Caco-2 (cell line): ENCODE data around the gene TTC39C. TPM values are rescaled to one million over a fixed set of nuclear protein-coding genes. Genes with fewer than 3 reads are reported as not detected.

Experiments
- BruUV-seq: library from RNA; stranded (reverse); fragments of 400-500 nt; replicated peaks from 2 replicates; lab custom pipeline; 2021; lab: Mats Ljungman, UMichigan
- CTCF ChIA-PET: fragments of 300-600 bp; sonication (Branson Sonifier 250); formaldehyde crosslinking; loops from one replicate; lab custom pipeline; 2022; ENCODE audit warnings: antibody characterized with exemption; lab: Charles Lee
- POLR2A ChIA-PET: fragments of 300-600 bp; sonication (Branson Sonifier 250); formaldehyde crosslinking; loops from one replicate; lab custom pipeline; 2022; ENCODE audit warnings: antibody characterized with exemption; lab: Charles Lee
- DNase-seq, 2 experiments: peaks; one replicate each; pipeline versions ENCODE4 v3.0.0 to v3.0.0-alpha.2; 2020 to 2022
- H3K27me3 ChIP-seq: replicated peaks from 2 replicates; pipeline ENCODE4 v1.6.0; 2011; ENCODE audit warnings: low read length; ENCODE audit not compliant: control insufficient read depth, insufficient read depth
- H3K36me3 ChIP-seq: 2 replicates; pipeline ENCODE4 v1.5.1; 2011; ENCODE audit warnings: low read length; ENCODE audit not compliant: control insufficient read depth, insufficient read depth
- H3K4me1 ChIP-seq: fragments of 250-450 bp; sonication (Bioruptor Pico); 2 replicates; pipeline ENCODE4 v1.5.1; 2020; ENCODE audit warnings: mild to moderate bottlenecking
- H3K4me3 ChIP-seq: 2 replicates; pipeline ENCODE4 v1.5.1; 2011; ENCODE audit warnings: low read depth, mild to moderate bottlenecking, control low read depth, low read length
- H3K9me3 ChIP-seq: fragments of 250-450 bp; sonication (Bioruptor Pico); 2 replicates; pipeline ENCODE4 v1.5.1; 2020; ENCODE audit warnings: mild to moderate bottlenecking, moderate library complexity
- H3K27ac Mint-ChIP-seq: one replicate; pipeline ENCODE4 v1.8.0; 2022; ENCODE audit warnings: mixed read lengths; ENCODE audit not compliant: unreplicated experiment
- H3K27me3 Mint-ChIP-seq: one replicate; pipeline ENCODE4 v1.8.0; 2022; ENCODE audit warnings: mixed read lengths; ENCODE audit not compliant: insufficient read depth, unreplicated experiment
- H3K36me3 Mint-ChIP-seq: one replicate; pipeline ENCODE4 v1.8.0; 2022; ENCODE audit warnings: mild to moderate bottlenecking, mixed read lengths; ENCODE audit not compliant: insufficient read depth, unreplicated experiment
- H3K4me1 Mint-ChIP-seq: one replicate; pipeline ENCODE4 v1.8.0; 2022; ENCODE audit warnings: low read depth, mixed read lengths; ENCODE audit not compliant: unreplicated experiment
- H3K4me3 Mint-ChIP-seq: one replicate; pipeline ENCODE4 v1.8.0; 2022; ENCODE audit warnings: mild to moderate bottlenecking, moderate library complexity, mixed read lengths; ENCODE audit not compliant: unreplicated experiment
- H3K9me3 Mint-ChIP-seq: one replicate; pipeline ENCODE4 v1.8.0; 2022; ENCODE audit warnings: mixed read lengths; ENCODE audit not compliant: unreplicated experiment
- intact Hi-C: fragments of 100-400 bp; cut with micrococcal nuclease; formaldehyde crosslinking; loops from one replicate; pipeline ENCODE4 v1.10.0; 2022; ENCODE audit not compliant: unreplicated experiment
- total RNA-seq: library from RNA; stranded (reverse); gene quantifications from 2 replicates; pipeline ENCODE4 v1.2.3, GENCODE V29; 2022
- TF ChIP-seq, protein P1 (sequence below), 2 experiments: fragments of 200-600 bp in 1 of 2; IDR thresholded peaks; 1 replicate in 1 of 2; 2 replicates in 1 of 2; pipeline versions ENCODE4 v1.5.1 to v1.8.0; 2011 to 2022; ENCODE audit warnings: antibody characterized with exemption in 1 of 2, control low read depth in 1 of 2, inconsistent platforms in 1 of 2, low read depth in 1 of 2, low read length in 1 of 2, mild to moderate bottlenecking in 1 of 2, moderate library complexity in 1 of 2; ENCODE audit not compliant: insufficient read depth in 1 of 2, severe bottlenecking in 1 of 2, unreplicated experiment in 1 of 2

Gene TTC39C
- total RNA-seq, 1 experiment from 2014 or later, result 9.3 TPM

DNA sequence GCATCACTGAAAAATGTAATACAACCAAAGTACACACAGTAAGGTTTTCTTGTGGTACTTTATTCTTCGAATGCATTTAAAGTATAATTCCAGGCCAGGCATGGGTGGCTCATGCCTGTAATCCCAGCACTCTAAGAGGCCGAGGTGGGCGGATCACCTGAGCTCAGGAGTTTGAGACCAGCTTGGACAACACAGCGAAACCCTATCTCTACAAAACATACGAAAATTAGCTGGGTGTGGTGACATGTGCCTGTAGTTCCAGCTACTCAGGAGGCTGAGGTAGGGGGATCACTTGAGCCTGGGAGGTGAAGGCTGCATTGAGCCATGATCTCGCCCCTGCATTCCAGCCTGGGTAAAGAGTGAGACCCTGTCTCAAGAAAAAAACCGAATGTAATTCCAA, 3.9 kb upstream of the TTC39C start:
- Mint-ChIP-seq H3K4me3 (no peak overlapping the region), H3K36me3 (no peaks in the 10 kb centered on the region), H3K9me3 (no peaks in the 10 kb centered on the region), H3K27me3 (no peaks in the 10 kb centered on the region), H3K4me1 (no peaks in the 10 kb centered on the region), H3K27ac (no peak overlapping the region)
- Histone ChIP-seq H3K4me3 (no peak overlapping the region), H3K36me3 (no peaks in the 10 kb centered on the region), H3K27me3 (no peaks in the 10 kb centered on the region), H3K4me1 (no peaks in the 10 kb centered on the region), H3K9me3 (no peaks in the 10 kb centered on the region)
- intact Hi-C loops, result loop anchor here (10.0 kb wide), 1 partner anchor 64 kb away; no protein-coding TSS in a partner anchor
- ChIA-PET CTCF (no interaction called here), POLR2A (no interaction called here)
- no peak for DNase-seq
- BruUV-seq, result no TSS peak
- TF ChIP-seq, protein P1, sequence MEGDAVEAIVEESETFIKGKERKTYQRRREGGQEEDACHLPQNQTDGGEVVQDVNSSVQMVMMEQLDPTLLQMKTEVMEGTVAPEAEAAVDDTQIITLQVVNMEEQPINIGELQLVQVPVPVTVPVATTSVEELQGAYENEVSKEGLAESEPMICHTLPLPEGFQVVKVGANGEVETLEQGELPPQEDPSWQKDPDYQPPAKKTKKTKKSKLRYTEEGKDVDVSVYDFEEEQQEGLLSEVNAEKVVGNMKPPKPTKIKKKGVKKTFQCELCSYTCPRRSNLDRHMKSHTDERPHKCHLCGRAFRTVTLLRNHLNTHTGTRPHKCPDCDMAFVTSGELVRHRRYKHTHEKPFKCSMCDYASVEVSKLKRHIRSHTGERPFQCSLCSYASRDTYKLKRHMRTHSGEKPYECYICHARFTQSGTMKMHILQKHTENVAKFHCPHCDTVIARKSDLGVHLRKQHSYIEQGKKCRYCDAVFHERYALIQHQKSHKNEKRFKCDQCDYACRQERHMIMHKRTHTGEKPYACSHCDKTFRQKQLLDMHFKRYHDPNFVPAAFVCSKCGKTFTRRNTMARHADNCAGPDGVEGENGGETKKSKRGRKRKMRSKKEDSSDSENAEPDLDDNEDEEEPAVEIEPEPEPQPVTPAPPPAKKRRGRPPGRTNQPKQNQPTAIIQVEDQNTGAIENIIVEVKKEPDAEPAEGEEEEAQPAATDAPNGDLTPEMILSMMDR (IDR thresholded peaks at IDR 0.05; ENCODE audit: insufficient read depth in 1 of 2, low read depth in 1 of 2, low read length in 1 of 2, severe bottlenecking in 1 of 2, unreplicated experiment in 1 of 2), result no peak

DNA sequence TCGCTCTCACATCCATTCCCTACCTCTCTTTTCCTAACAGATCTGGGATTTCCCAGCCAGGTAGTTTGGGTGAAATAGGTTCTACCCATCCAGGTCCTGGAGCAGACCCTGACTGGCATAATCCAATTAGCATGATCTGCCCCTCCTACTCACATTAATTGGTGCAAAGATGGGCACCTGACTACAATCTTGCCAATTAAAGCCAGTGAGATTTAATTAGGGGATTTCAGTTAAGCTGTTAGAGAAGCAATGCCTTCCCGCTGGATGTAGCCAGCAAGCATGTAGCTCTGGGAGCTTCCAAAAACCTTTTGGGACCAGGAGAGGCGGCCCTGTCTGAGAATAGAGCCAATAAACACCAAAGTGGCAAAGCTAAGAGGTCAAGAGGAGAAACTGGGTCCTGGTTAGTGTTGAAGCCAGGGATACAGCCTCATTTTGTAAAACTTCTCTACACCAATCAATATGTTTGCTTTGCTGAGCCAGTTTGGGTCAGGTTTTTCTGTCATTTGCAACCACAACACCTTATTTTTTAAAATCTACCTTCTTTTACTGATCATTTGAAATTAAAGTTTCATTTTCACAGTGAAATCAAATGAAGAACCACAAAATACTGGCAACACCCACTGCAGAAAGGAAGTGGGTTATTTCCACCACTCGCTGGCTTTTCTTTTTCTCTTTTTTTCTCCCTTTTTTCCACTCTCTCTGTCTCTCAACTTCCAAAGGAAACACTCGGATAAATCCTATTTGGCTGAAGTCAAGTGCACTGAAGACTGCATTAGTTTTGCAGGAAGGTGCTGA, 3.2 kb upstream of the TTC39C start:
- ChIA-PET POLR2A (no interaction called here), CTCF (no interaction called here)
- TF ChIP-seq, protein P1 (IDR thresholded peaks at IDR 0.05; ENCODE audit: insufficient read depth in 1 of 2, low read depth in 1 of 2, low read length in 1 of 2, severe bottlenecking in 1 of 2, unreplicated experiment in 1 of 2), result no peak
- H3K27me3 ChIP-seq, result no peaks in the 10 kb centered on the region
- no peak overlapping the region for H3K4me3 ChIP-seq
- no peak overlapping the region for H3K4me3 Mint-ChIP-seq
- no TSS peak for BruUV-seq
- H3K27ac Mint-ChIP-seq, result no peak overlapping the region
- H3K9me3 ChIP-seq, result no peaks in the 10 kb centered on the region
- no peak for DNase-seq
- no peaks in the 10 kb centered on the region for H3K9me3 Mint-ChIP-seq
- H3K4me1 ChIP-seq, result no peaks in the 10 kb centered on the region
- no peaks in the 10 kb centered on the region for H3K27me3 Mint-ChIP-seq
- H3K36me3 ChIP-seq, result no peaks in the 10 kb centered on the region
- intact Hi-C loops, result loop anchor here (10.0 kb wide), 1 partner anchor 63 kb away; no protein-coding TSS in a partner anchor
- H3K4me1 Mint-ChIP-seq, result no peaks in the 10 kb centered on the region
- no peaks in the 10 kb centered on the region for H3K36me3 Mint-ChIP-seq

DNA sequence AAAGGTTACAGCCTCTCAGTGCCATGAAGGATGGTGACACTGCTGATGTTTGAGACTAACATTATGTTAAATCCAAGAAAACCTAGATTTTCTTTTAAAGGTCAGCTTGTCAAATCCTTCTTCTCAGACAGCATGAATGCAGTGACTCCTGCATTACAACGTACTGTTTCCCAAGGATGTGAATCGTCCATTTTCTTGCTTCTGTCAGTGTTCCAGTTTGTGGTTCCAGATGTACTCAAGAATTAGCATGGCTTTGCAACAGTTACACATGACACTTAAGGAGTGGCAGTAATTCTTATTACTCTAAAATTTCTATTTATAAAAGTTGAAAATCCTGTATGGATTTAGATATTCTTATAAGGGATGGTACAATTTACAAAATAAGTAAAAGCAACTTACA, 1.5 kb upstream of the TTC39C start:
- CTCF ChIA-PET, result no interaction called here
- TF ChIP-seq, protein P1 (IDR thresholded peaks at IDR 0.05; ENCODE audit: insufficient read depth in 1 of 2, low read depth in 1 of 2, low read length in 1 of 2, severe bottlenecking in 1 of 2, unreplicated experiment in 1 of 2), result no peak

More for the DNA sequence above, 1.5 kb upstream of the TTC39C start:
- H3K4me1 ChIP-seq, result no peaks in the 10 kb centered on the region
- no peak overlapping the region for H3K4me3 ChIP-seq
- no TSS peak for BruUV-seq
- no peaks in the 10 kb centered on the region for H3K9me3 ChIP-seq
- H3K36me3 ChIP-seq, result no peaks in the 10 kb centered on the region
- Mint-ChIP-seq H3K27ac (no peak overlapping the region), H3K36me3 (peaks cover under 1% of the 10 kb centered on the region), H3K4me3 (no peak overlapping the region), H3K27me3 (no peaks in the 10 kb centered on the region), H3K4me1 (no peaks in the 10 kb centered on the region), H3K9me3 (no peaks in the 10 kb centered on the region)
- DNase-seq, result no peak
- H3K27me3 ChIP-seq, result no peaks in the 10 kb centered on the region
- intact Hi-C loops, result loop anchor here (10.0 kb wide), 1 partner anchor 62 kb away; no protein-coding TSS in a partner anchor
- POLR2A ChIA-PET, result no interaction called here
